ENCODE measurements around the gene PLXNA4. TPM values are rescaled to one million over a fixed set of nuclear protein-coding genes. Genes with fewer than 3 reads are reported as not detected.

PLXNA4 gene
- total RNA-seq, 1 donor from 2014 or later, result 3.3 TPM

DNA sequence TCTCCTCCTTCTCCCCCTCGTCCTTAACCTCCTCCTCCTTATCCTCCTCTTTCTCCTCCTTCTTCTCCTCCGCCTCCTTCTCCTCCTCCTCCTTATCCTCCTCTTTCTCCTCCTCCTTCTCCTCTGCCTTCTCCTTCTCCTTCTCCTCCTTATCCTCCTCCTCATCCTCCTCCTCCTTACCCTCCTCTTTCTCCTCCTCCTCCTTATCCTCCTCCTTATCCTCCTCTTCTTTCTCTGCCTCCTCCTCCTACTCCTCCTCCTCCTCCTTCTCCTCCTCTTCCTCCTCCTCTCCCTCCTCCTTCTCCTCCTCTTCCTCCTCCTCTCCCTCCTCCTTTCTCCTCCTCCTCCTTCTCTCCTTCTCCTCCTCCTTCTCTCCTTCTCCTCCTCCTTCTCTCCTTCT, 14.5 kb downstream of the PLXNA4 start:
- Mint-ChIP-seq H3K27ac (ENCODE audit: unreplicated experiment) (no peak overlapping the region), H3K4me3 (ENCODE audit: unreplicated experiment) (no peak overlapping the region), H3K4me1 (ENCODE audit: low read depth, unreplicated experiment) (peaks cover 4% of the 10 kb centered on the region), H3K27me3 (ENCODE audit: low read depth, unreplicated experiment) (peaks cover 54% of the 10 kb centered on the region), H3K9me3 (ENCODE audit: unreplicated experiment) (peaks cover 10% of the 10 kb centered on the region), H3K36me3 (ENCODE audit: low read depth, unreplicated experiment) (peaks cover 6% of the 10 kb centered on the region)
- Histone ChIP-seq H3K9me3 (ENCODE audit: insufficient read depth, low read depth, low read length) (no peaks in the 10 kb centered on the region), H3K4me2 (ENCODE audit: low read length) (no peak overlapping the region), H3K9ac (ENCODE audit: low read length) (no peak overlapping the region), H3K79me2 (ENCODE audit: insufficient read depth, low read length) (no peaks in the 10 kb centered on the region), H4K20me1 (ENCODE audit: insufficient read depth, low read length) (no peaks in the 10 kb centered on the region), H3K4me1 (ENCODE audit: insufficient read depth, low read length) (no peaks in the 10 kb centered on the region), H2AFZ (ENCODE audit: low read depth, low read length) (no peak overlapping the region), H3K36me3 (ENCODE audit: insufficient read depth, low read length) (no peaks in the 10 kb centered on the region), H3K27ac (ENCODE audit: low read depth, low read length) (no peak overlapping the region), H3K27me3 (ENCODE audit: insufficient read depth, low read length) (no peaks in the 10 kb centered on the region), H3K4me3 (ENCODE audit: insufficient read depth, low read depth, low read length) (no peak overlapping the region)
- TF ChIP-seq, protein P1, sequence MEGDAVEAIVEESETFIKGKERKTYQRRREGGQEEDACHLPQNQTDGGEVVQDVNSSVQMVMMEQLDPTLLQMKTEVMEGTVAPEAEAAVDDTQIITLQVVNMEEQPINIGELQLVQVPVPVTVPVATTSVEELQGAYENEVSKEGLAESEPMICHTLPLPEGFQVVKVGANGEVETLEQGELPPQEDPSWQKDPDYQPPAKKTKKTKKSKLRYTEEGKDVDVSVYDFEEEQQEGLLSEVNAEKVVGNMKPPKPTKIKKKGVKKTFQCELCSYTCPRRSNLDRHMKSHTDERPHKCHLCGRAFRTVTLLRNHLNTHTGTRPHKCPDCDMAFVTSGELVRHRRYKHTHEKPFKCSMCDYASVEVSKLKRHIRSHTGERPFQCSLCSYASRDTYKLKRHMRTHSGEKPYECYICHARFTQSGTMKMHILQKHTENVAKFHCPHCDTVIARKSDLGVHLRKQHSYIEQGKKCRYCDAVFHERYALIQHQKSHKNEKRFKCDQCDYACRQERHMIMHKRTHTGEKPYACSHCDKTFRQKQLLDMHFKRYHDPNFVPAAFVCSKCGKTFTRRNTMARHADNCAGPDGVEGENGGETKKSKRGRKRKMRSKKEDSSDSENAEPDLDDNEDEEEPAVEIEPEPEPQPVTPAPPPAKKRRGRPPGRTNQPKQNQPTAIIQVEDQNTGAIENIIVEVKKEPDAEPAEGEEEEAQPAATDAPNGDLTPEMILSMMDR (IDR thresholded peaks at IDR 0.05; ENCODE audit: insufficient read depth, low read depth, low read length), result no peak
- TF ChIP-seq EZH2 (IDR thresholded peaks at IDR 0.05; ENCODE audit: insufficient read depth, low read length), result no peak
- DNase-seq (ENCODE audit: low read depth), result no peak
- FAIRE-seq, result no peak

DNA sequence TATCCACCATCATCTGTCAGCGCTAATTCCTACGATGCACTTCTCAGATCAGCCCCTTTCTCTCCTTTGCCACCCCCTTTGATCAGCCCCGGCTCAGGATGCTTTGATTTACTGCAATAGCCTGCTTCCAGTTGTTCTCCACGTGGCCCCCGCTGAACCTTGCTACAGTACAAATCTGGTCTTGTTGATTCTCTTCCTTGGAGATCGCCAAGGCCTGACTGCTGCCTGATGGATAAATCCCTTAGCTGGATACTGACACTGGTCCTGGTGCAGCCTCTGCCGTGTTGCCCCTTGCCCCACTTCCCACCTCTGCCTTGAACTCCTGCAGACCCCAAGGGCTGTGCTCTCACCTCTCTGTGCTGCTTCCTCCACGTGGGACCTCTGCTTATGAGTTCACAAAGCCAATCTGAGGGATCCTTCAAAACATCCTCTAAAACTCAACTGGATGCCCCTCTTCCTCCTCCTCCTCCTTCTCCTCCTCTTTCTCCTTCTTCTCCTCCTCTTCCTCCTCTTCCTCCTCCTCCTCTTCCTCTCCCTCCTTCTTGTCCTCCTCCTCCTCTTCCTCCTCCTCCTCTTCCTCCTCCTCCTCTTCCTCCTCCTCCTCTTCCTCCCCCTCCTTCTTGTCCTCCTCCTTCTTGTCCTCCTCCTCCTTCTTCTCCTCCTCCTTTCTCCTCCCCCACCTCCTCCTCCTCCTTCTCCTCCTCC, 15.3 kb downstream of the PLXNA4 start:
- Histone ChIP-seq H3K9ac (ENCODE audit: low read length) (no peak overlapping the region), H3K79me2 (ENCODE audit: insufficient read depth, low read length) (no peaks in the 10 kb centered on the region), H3K36me3 (ENCODE audit: insufficient read depth, low read length) (no peaks in the 10 kb centered on the region), H3K4me3 (ENCODE audit: insufficient read depth, low read depth, low read length) (no peak overlapping the region), H3K4me1 (ENCODE audit: insufficient read depth, low read length) (no peaks in the 10 kb centered on the region), H3K4me2 (ENCODE audit: low read length) (no peak overlapping the region), H2AFZ (ENCODE audit: low read depth, low read length) (no peak overlapping the region), H3K27ac (ENCODE audit: low read depth, low read length) (no peak overlapping the region), H4K20me1 (ENCODE audit: insufficient read depth, low read length) (no peaks in the 10 kb centered on the region), H3K9me3 (ENCODE audit: insufficient read depth, low read depth, low read length) (no peaks in the 10 kb centered on the region), H3K27me3 (ENCODE audit: insufficient read depth, low read length) (no peaks in the 10 kb centered on the region)
- H3K4me3 Mint-ChIP-seq (ENCODE audit: unreplicated experiment), result no peak overlapping the region
- DNase-seq (ENCODE audit: low read depth), result no peak
- peaks cover 6% of the 10 kb centered on the region for H3K36me3 Mint-ChIP-seq (ENCODE audit: low read depth, unreplicated experiment)
- TF ChIP-seq EZH2 (IDR thresholded peaks at IDR 0.05; ENCODE audit: insufficient read depth, low read length), result no peak
- TF ChIP-seq, protein P1 (IDR thresholded peaks at IDR 0.05; ENCODE audit: insufficient read depth, low read depth, low read length), result no peak
- no peak for FAIRE-seq
- H3K9me3 Mint-ChIP-seq (ENCODE audit: unreplicated experiment), result peaks cover 12% of the 10 kb centered on the region
- H3K4me1 Mint-ChIP-seq (ENCODE audit: low read depth, unreplicated experiment), result peaks cover 4% of the 10 kb centered on the region
- no peak overlapping the region for H3K27ac Mint-ChIP-seq (ENCODE audit: unreplicated experiment)
- peaks cover 51% of the 10 kb centered on the region for H3K27me3 Mint-ChIP-seq (ENCODE audit: low read depth, unreplicated experiment)

DNA sequence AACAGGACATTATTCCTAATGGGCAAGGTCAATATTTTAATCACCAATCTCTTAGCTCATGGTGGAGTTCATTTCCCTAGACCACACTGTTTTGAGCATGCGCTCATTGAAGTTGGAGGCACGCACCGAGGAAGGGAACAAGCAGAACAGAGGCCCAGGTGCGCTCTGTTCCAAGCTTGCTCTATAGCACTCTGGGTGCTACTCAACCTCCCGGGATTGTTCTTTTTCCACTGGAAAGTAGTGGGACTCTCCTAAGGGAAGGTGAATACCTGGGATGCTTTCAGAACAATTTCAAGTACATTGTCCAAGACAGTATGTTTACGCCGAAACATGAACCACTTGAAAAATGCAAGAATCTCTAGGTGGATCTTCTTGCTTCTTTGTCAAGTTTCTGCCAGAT, 16.2 kb downstream of the PLXNA4 start:
- FAIRE-seq, result no peak
- H3K27me3 ChIP-seq (ENCODE audit: insufficient read depth, low read length), result no peaks in the 10 kb centered on the region
- Mint-ChIP-seq H3K36me3 (ENCODE audit: low read depth, unreplicated experiment) (peaks cover 6% of the 10 kb centered on the region), H3K4me1 (ENCODE audit: low read depth, unreplicated experiment) (peaks cover 4% of the 10 kb centered on the region), H3K27me3 (ENCODE audit: low read depth, unreplicated experiment) (peaks cover 43% of the 10 kb centered on the region), H3K9me3 (ENCODE audit: unreplicated experiment) (peaks cover 12% of the 10 kb centered on the region), H3K4me3 (ENCODE audit: unreplicated experiment) (no peak overlapping the region), H3K27ac (ENCODE audit: unreplicated experiment) (no peak overlapping the region)
- H3K4me3 ChIP-seq (ENCODE audit: insufficient read depth, low read depth, low read length), result no peak overlapping the region
- H3K36me3 ChIP-seq (ENCODE audit: insufficient read depth, low read length), result no peaks in the 10 kb centered on the region
- TF ChIP-seq, protein P1 (IDR thresholded peaks at IDR 0.05; ENCODE audit: insufficient read depth, low read depth, low read length), result no peak
- TF ChIP-seq EZH2 (IDR thresholded peaks at IDR 0.05; ENCODE audit: insufficient read depth, low read length), result no peak
- H3K4me1 ChIP-seq (ENCODE audit: insufficient read depth, low read length), result no peaks in the 10 kb centered on the region
- no peak overlapping the region for H3K9ac ChIP-seq (ENCODE audit: low read length)
- no peaks in the 10 kb centered on the region for H3K79me2 ChIP-seq (ENCODE audit: insufficient read depth, low read length)
- H3K27ac ChIP-seq (ENCODE audit: low read depth, low read length), result no peak overlapping the region
- H4K20me1 ChIP-seq (ENCODE audit: insufficient read depth, low read length), result no peaks in the 10 kb centered on the region
- DNase-seq (ENCODE audit: low read depth), result no peak
- H3K9me3 ChIP-seq (ENCODE audit: insufficient read depth, low read depth, low read length), result no peaks in the 10 kb centered on the region
- no peak overlapping the region for H2AFZ ChIP-seq (ENCODE audit: low read depth, low read length)
- H3K4me2 ChIP-seq (ENCODE audit: low read length), result no peak overlapping the region

Measured in astrocyte (in vitro differentiated cells and primary cell).